Uterus (tissue), 4 donors: ENCODE results near the gene ACTMAP. TPM values are rescaled to one million over a fixed set of nuclear protein-coding genes. Genes with fewer than 3 reads are reported as not detected.

Source experiments
- DNase-seq, 2 donors: peaks; one replicate each; pipeline ENCODE4 v3.0.0-alpha.2; 2019 to 2020
- H3K27ac ChIP-seq, 2 donors: fragments of 200-600 bp; sonication (generic); 1 replicate in 1 of 2; 2 replicates in 1 of 2; pipeline ENCODE4 v1.5.1; 2016 to 2018
- H3K27me3 ChIP-seq, 2 donors: fragments of 200-600 bp; sonication (generic); one replicate each; pipeline ENCODE4 v1.5.1; 2018 to 2019; ENCODE audit warnings: control low read depth in 1 of 2
- H3K36me3 ChIP-seq, 2 donors: fragments of 200-600 bp; sonication (generic); one replicate each; pipeline ENCODE4 v1.5.1; 2019; ENCODE audit warnings: control low read depth in 1 of 2
- H3K4me1 ChIP-seq, 2 donors: fragments of 200-600 bp; sonication (generic); one replicate each; pipeline ENCODE4 v1.5.1; 2018 to 2019; ENCODE audit warnings: control low read depth in 1 of 2
- H3K4me3 ChIP-seq, 2 donors: fragments of 200-600 bp; sonication (generic); 1 replicate in 1 of 2; 2 replicates in 1 of 2; pipeline ENCODE4 v1.5.1; 2018 to 2019; ENCODE audit warnings: mild to moderate bottlenecking in 1 of 2
- H3K9me3 ChIP-seq, 2 donors: fragments of 200-600 bp; sonication (generic); one replicate each; pipeline ENCODE4 v1.5.1; 2019; ENCODE audit warnings: control low read depth in 1 of 2
- POLR2A ChIP-seq, 2 donors: fragments of 450-650 bp; IDR thresholded peaks; one replicate each; pipeline ENCODE4 v1.6.1; 2016; ENCODE audit warnings: antibody characterized with exemption in 2 of 2, mild to moderate bottlenecking in 1 of 2, moderate library complexity in 1 of 2
- intact Hi-C: fragments of 100-400 bp; cut with DNase I; formaldehyde crosslinking; loops from one replicate; pipeline ENCODE4 v1.15.1; 2023; ENCODE audit warnings: low total_unique reads
- total RNA-seq, 4 donors: library from RNA; depleted of rRNA in 3 of 4; stranded (reverse); fragments of >200 nt in 3 of 4; gene quantifications; one replicate each; pipeline versions ENCODE4 v1.1.0 to v1.2.4, GENCODE V29; 2014 to 2023
- TF ChIP-seq, protein P1 (sequence below), 4 experiments: fragments of 200-600 bp in 2 of 4; fragments of 450-650 bp in 2 of 4; sonication (generic) in 2 of 4; IDR thresholded peaks; one replicate each; pipeline ENCODE4 v1.5.1; 2016 to 2019; ENCODE audit warnings: antibody characterized with exemption in 4 of 4, mild to moderate bottlenecking in 2 of 4, moderate library complexity in 1 of 4
- donor health status: DM: yes; HTN: yes; CAD: no.

ACTMAP gene
- total RNA-seq, 4 donors from 2014 or later = 0.48 to 6.1 TPM; not detected in 2

- Histone ChIP-seq H3K27me3 (no peaks in the 10 kb centered on the region), H3K4me3 (peak overlapping the region; percentile 71 to 81), H3K36me3 (no peaks in the 10 kb centered on the region), H3K9me3 (no peaks in the 10 kb centered on the region), H3K27ac (peak overlapping the region; percentile 96 to 98), H3K4me1 (peaks cover 0 to 7% of the 10 kb centered on the region in 2 donors)
- intact Hi-C loops = no loop called here
- no peak for DNase-seq
- TF ChIP-seq, protein P1, sequence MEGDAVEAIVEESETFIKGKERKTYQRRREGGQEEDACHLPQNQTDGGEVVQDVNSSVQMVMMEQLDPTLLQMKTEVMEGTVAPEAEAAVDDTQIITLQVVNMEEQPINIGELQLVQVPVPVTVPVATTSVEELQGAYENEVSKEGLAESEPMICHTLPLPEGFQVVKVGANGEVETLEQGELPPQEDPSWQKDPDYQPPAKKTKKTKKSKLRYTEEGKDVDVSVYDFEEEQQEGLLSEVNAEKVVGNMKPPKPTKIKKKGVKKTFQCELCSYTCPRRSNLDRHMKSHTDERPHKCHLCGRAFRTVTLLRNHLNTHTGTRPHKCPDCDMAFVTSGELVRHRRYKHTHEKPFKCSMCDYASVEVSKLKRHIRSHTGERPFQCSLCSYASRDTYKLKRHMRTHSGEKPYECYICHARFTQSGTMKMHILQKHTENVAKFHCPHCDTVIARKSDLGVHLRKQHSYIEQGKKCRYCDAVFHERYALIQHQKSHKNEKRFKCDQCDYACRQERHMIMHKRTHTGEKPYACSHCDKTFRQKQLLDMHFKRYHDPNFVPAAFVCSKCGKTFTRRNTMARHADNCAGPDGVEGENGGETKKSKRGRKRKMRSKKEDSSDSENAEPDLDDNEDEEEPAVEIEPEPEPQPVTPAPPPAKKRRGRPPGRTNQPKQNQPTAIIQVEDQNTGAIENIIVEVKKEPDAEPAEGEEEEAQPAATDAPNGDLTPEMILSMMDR (IDR thresholded peaks at IDR 0.05) = no peak
- TF ChIP-seq POLR2A (IDR thresholded peaks at IDR 0.05) = no peak
These were observed 27.3 kb upstream of the ACTMAP start for GRCh38 chr19:40777645-40777936.

DNA sequence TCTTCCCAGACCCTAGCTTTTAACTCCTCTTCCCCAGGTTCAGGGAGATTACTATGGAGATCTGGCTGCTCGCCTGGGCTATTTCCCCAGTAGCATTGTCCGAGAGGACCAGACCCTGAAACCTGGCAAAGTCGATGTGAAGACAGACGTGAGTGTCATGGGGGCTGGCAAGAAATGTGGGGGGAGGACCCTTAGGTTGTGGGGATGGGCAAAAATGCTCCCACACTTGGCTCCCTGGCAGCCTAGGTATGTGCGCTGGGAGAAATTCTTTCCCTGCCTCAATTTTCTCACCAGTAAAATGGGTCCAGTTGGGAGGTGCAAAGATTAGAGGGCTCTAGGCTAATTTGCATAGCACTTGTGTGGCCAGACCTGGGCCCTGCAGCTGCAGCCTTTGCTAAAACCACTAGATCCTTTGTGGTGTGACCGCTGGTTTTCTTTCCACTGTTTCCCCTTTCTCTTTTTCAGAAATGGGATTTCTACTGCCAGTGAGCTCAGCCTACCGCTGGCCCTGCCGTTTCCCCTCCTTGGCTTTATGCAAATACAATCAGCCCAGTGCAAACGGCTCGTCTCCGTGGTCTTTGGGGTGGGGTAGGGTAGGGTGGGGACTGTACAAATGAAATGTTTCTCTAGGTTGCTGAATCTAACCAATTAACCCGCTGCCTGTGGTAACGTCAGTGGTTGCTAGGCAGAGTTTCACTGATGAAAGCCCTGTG is 26.8 kb upstream of the ACTMAP start:
- DNase-seq = peak; percentile 85 to 95
- Histone ChIP-seq H3K27ac (peak overlapping the region; percentile 96 to 98), H3K36me3 (no peaks in the 10 kb centered on the region), H3K4me1 (peaks cover 0 to 7% of the 10 kb centered on the region in 2 donors), H3K9me3 (no peaks in the 10 kb centered on the region), H3K27me3 (no peaks in the 10 kb centered on the region), H3K4me3 (peak overlapping the region; percentile 71 to 81)
- intact Hi-C loops = no loop called here
- no peak for TF ChIP-seq POLR2A (IDR thresholded peaks at IDR 0.05)
- TF ChIP-seq, protein P1 (IDR thresholded peaks at IDR 0.05) = no peak

- TF ChIP-seq, protein P1 (IDR thresholded peaks at IDR 0.05) = no peak
- TF ChIP-seq POLR2A (IDR thresholded peaks at IDR 0.05) = no peak
- Histone ChIP-seq H3K4me1 (peaks cover 0 to 7% of the 10 kb centered on the region in 2 donors), H3K36me3 (no peaks in the 10 kb centered on the region), H3K4me3 (no peak overlapping the region), H3K27me3 (no peaks in the 10 kb centered on the region), H3K27ac (peak overlapping the region; percentile 96 to 98), H3K9me3 (no peaks in the 10 kb centered on the region)
- intact Hi-C loops = no loop called here
- DNase-seq = no peak
These were observed 26.1 kb upstream of the ACTMAP start for GRCh38 chr19:40776364-40776763.

DNA sequence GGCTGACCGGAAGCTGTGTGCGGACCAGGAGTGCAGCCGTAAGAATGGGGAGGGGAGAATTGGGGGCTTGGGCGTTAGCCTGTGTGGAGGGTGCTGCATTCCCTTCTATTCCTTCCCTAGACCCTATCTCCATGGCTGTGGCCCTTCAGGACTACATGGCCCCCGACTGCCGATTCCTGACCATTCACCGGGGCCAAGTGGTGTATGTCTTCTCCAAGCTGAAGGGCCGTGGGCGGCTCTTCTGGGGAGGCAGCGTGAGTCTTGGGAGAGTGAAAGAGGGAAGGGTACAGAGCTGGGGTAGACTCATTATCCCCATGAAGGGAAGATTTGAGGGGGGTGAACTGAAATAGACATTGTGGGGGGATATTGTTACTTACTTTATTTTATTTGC is 25.4 kb upstream of the ACTMAP start:
- H3K4me3 ChIP-seq = no peak overlapping the region
- intact Hi-C loops = no loop called here

More for the DNA sequence above, 25.4 kb upstream of the ACTMAP start:
- H3K36me3 ChIP-seq = no peaks in the 10 kb centered on the region
- H3K27ac ChIP-seq = no peak overlapping the region
- TF ChIP-seq, protein P1 (IDR thresholded peaks at IDR 0.05) = no peak
- TF ChIP-seq POLR2A (IDR thresholded peaks at IDR 0.05) = no peak
- DNase-seq = no peak
- no peaks in the 10 kb centered on the region for H3K9me3 ChIP-seq
- H3K4me1 ChIP-seq = peaks cover 0 to 7% of the 10 kb centered on the region in 2 donors
- H3K27me3 ChIP-seq = no peaks in the 10 kb centered on the region
